Prostate gland (tissue), 2 donors: ENCODE data around the gene FXYD2. TPM values are rescaled to one million over a fixed set of nuclear protein-coding genes. Genes with fewer than 3 reads are reported as not detected.
A peak's percentile ranks its signal among the peaks of the same experiment; 100 is the strongest.

ENCODE experiments used
- DNase-seq: peaks from one replicate; pipeline ENCODE4 v3.0.0-alpha.2; 2019; ENCODE audit warnings: low spot score
- H3K27ac ChIP-seq, 2 donors: fragments of 200-600 bp; sonication (generic); 2 replicates each; pipeline ENCODE4 v1.5.1; 2017 to 2019
- H3K27me3 ChIP-seq: fragments of 200-600 bp; sonication (generic); replicated peaks from 2 replicates; pipeline ENCODE4 v1.5.1; 2019; ENCODE audit not compliant: insufficient read depth
- H3K36me3 ChIP-seq, 2 donors: fragments of 200-600 bp; sonication (generic); 1 replicate in 1 of 2; 2 replicates in 1 of 2; pipeline versions ENCODE4 v1.5.1 to v1.8.1; 2017 to 2019
- H3K4me1 ChIP-seq: fragments of 200-600 bp; sonication (generic); replicated peaks from 2 replicates; pipeline ENCODE4 v1.5.1; 2019
- H3K4me3 ChIP-seq, 2 donors: fragments of 200-600 bp; sonication (generic); 2 replicates each; pipeline ENCODE4 v1.5.1; 2017 to 2019
- H3K9me3 ChIP-seq: fragments of 200-600 bp; sonication (generic); 2 replicates; pipeline ENCODE4 v1.5.1; 2017
- POLR2A ChIP-seq: fragments of 450-650 bp; IDR thresholded peaks from one replicate; pipeline ENCODE4 v1.6.1; 2016; ENCODE audit warnings: antibody characterized with exemption, mild to moderate bottlenecking
- POLR2AphosphoS5 ChIP-seq: sonication (generic); formaldehyde crosslinking; IDR thresholded peaks from one replicate; pipeline ENCODE4 v1.6.1; 2017; ENCODE audit warnings: antibody characterized with exemption
- WGBS: methylation state at CpG from one replicate; pipeline ENCODE4 v1.1.5; 2018; 5-methylcytosine and 5-hydroxymethylcytosine counted together
- intact Hi-C: fragments of 100-400 bp; cut with DNase I; formaldehyde crosslinking; loops from one replicate; pipeline ENCODE4 v1.14.2; 2022
- total RNA-seq, 2 donors: library from RNA; depleted of rRNA; stranded (reverse); fragments of >200 nt; gene quantifications; one replicate each; pipeline ENCODE4 v1.1.0, GENCODE V29; 2016
- TF ChIP-seq, protein P1 (sequence below), 4 experiments: fragments of 200-600 bp in 2 of 4; fragments of 450-650 bp in 2 of 4; sonication (generic) in 2 of 4; IDR thresholded peaks; 1 replicate in 3 of 4; 2 replicates in 1 of 4; pipeline ENCODE4 v1.5.1; 2016 to 2019; ENCODE audit warnings: antibody characterized with exemption in 4 of 4, mild to moderate bottlenecking in 2 of 4, moderate library complexity in 2 of 4

Gene FXYD2
- total RNA-seq, 2 donors from 2014 or later: 0.87 to 1.8 TPM

DNA sequence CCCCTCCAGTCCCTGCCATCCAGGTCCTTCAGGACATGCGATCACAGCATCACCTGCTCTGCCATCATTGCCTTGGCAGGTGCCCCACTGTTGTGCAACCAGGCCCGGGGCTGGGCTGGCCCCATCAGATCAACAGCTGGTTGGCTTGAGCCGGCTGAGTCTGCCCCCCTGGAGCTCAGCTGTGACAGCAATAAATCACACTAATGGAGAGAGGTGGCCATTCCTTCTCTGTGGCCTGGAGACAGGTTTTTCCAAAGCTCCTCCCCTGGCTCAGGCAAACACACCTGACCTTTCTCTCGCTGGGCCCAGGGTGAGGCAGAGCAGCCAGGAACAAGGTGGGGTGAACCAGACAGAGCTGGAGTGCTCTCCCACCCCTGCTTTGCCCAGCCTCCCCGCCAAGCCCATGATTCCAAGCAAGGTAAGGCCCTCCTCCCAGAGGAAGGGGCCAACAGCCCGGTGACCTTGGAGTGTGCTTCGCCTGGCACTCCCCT lies 8.9 kb upstream of the FXYD2 start:
- DNase-seq: peak; percentile 70
- intact Hi-C loops: no loop called here
- TF ChIP-seq POLR2AphosphoS5 (peak; percentile 75), POLR2A (no peak)
- TF ChIP-seq, protein P1, sequence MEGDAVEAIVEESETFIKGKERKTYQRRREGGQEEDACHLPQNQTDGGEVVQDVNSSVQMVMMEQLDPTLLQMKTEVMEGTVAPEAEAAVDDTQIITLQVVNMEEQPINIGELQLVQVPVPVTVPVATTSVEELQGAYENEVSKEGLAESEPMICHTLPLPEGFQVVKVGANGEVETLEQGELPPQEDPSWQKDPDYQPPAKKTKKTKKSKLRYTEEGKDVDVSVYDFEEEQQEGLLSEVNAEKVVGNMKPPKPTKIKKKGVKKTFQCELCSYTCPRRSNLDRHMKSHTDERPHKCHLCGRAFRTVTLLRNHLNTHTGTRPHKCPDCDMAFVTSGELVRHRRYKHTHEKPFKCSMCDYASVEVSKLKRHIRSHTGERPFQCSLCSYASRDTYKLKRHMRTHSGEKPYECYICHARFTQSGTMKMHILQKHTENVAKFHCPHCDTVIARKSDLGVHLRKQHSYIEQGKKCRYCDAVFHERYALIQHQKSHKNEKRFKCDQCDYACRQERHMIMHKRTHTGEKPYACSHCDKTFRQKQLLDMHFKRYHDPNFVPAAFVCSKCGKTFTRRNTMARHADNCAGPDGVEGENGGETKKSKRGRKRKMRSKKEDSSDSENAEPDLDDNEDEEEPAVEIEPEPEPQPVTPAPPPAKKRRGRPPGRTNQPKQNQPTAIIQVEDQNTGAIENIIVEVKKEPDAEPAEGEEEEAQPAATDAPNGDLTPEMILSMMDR (IDR thresholded peaks at IDR 0.05): no peak
- Histone ChIP-seq H3K4me3 (no peak overlapping the region), H3K36me3 (no peaks in the 10 kb centered on the region), H3K27ac (no peak overlapping the region), H3K9me3 (no peaks in the 10 kb centered on the region), H3K27me3 (no peaks in the 10 kb centered on the region), H3K4me1 (no peaks in the 10 kb centered on the region)
- 29% methylated on average over 7 of the region's 7 CpGs for WGBS

DNA sequence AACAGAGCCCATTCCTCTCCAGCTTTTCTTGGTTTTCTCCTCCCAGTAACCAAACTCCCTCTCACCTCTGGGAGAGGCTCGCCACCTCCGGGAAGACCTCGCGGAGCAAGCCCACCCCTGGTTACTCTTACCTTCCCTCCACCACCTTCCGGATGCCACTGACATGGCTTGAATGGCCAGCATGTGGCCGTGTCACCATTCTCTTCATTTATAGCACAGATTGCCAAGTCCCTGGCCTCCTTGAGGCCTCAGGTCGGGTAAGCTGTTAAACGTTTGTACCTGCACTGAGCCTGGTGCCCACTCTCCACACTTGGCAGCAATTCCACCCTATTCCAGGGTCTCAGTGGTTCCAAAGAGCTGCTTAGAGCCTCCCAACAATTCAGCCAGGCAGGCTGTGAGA lies 8.0 kb upstream of the FXYD2 start:
- Histone ChIP-seq H3K27me3 (no peaks in the 10 kb centered on the region), H3K9me3 (no peaks in the 10 kb centered on the region), H3K27ac (no peak overlapping the region), H3K36me3 (no peaks in the 10 kb centered on the region), H3K4me1 (no peaks in the 10 kb centered on the region), H3K4me3 (no peak overlapping the region)
- DNase-seq: no peak
- intact Hi-C loops: no loop called here
- WGBS: 91% methylated on average over 8 of the region's 8 CpGs
- TF ChIP-seq POLR2A (no peak), POLR2AphosphoS5 (no peak)
- TF ChIP-seq, protein P1 (IDR thresholded peaks at IDR 0.05): no peak

DNA sequence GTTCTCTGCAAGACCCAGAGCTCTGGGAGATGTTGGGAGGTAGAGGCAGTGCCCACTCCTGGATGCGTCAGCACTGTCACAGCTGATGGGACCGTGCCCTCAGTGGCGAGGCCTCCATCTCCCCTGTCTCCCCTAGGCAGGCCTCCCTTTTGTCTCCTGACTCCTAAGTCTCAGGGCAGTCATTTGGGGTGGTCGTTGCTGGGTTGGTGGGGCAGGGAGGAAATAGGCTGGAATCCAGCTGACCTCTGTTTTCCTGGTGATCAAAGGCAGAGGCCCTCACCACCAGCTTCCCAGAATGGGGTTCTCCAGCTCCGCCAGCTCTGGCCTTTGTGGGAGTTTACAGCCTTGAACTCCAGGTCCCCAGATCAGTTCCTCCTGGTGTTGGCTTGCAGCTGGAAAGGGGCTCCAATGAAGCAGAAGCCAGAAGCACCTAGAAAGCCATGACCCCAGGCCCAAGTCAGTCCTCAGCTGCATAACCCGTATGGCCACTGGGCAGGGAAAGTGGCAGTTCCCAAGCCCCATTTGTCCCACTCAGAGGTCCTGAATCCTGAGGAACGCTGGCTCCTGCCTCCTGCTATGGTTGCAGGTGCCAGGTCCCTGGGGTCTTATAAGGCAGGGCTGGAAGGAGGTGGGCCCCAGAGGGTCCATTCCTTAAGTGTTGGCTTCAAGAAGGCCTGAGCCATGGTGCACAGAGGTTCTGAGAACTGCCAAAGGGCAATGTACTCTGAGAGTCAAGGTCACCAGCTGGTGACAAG lies 7.3 kb upstream of the FXYD2 start:
- TF ChIP-seq, protein P1 (IDR thresholded peaks at IDR 0.05): no peak
- no peak for TF ChIP-seq POLR2AphosphoS5
- TF ChIP-seq POLR2A: no peak
- 90% methylated on average over 7 of the region's 7 CpGs for WGBS
- no peaks in the 10 kb centered on the region for H3K4me1 ChIP-seq
- no peak overlapping the region for H3K4me3 ChIP-seq
- H3K27ac ChIP-seq: no peak overlapping the region
- H3K27me3 ChIP-seq: no peaks in the 10 kb centered on the region
- H3K36me3 ChIP-seq: no peaks in the 10 kb centered on the region
- H3K9me3 ChIP-seq: no peaks in the 10 kb centered on the region
- intact Hi-C loops: no loop called here
- no peak for DNase-seq

DNA sequence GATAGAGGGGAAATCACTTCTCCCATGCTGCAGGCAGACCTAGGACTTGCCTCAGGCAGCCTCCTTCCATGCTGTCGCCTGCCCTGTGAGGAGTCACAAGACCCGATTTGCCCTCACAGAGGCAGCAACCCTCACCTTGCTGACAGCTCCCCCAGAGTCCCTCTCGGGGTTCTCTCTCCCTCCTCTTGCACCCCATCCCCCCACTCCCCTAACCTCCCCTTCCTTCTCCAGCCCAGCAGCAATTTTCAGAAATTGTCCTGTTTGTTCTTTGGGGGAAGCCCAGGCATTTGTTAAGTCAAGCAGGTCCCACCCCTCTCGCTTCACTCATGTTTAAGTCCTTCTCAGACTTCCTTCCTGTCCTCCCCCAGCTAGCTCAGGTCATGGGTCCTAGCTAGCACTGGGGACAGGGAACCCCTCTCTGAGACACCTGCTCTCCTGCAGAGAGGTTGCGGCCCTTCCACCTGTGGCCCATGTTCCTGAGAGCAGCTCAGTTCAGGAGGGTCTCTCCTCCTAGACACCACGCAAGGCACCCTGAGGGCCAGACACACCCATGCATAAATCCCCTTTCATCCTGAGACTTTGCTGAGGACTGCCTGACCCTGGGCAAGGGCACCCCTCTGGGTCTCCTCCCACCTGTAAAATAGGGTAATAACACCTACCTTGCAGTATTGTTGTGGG lies 6.3 kb upstream of the FXYD2 start:
- Histone ChIP-seq H3K36me3 (no peaks in the 10 kb centered on the region), H3K4me1 (no peaks in the 10 kb centered on the region), H3K9me3 (no peaks in the 10 kb centered on the region), H3K27ac (no peak overlapping the region), H3K27me3 (no peaks in the 10 kb centered on the region), H3K4me3 (no peak overlapping the region)
- TF ChIP-seq POLR2A (no peak), POLR2AphosphoS5 (no peak)
- TF ChIP-seq, protein P1 (IDR thresholded peaks at IDR 0.05): no peak
- no peak for DNase-seq
- intact Hi-C loops: no loop called here
- 64% methylated on average over 6 of the region's 6 CpGs for WGBS
